Loucy (cell line): ENCODE measurements around the gene ALS2.

Experiments
- EZH2phosphoT487 ChIP-seq: fragments of 200-600 bp; IDR thresholded peaks from 2 replicates; pipeline ENCODE4 v1.6.1; 2018; ENCODE audit warnings: antibody characterized with exemption, mild to moderate bottlenecking, moderate library complexity, borderline replicate concordance
- TF ChIP-seq, protein P1 (sequence below): fragments of 200-600 bp; sonication (generic); conservative IDR thresholded peaks from 2 replicates; pipeline ENCODE4 v1.5.1; 2014; ENCODE audit warnings: mild to moderate bottlenecking, antibody characterized with exemption, low read length

DNA sequence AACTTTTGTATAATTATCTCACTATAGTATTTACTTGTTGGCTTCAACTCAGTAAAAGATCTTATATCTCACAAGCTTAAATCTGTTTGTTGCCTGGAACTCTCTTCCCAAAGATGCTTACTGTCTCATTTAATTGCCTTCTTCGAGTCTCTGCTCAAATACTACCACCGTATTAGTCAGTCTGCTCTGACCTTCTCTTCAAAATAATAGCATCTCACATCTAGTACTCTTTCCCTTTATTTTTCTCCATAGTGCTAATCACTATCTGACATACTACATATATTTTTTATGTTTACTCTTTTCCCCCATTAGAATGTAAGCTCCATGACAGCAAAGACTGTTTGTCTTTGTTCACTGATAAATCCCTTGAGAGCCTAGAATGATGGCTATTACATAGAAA lies 71.7 kb downstream of the ALS2 start:
- TF ChIP-seq, protein P1, sequence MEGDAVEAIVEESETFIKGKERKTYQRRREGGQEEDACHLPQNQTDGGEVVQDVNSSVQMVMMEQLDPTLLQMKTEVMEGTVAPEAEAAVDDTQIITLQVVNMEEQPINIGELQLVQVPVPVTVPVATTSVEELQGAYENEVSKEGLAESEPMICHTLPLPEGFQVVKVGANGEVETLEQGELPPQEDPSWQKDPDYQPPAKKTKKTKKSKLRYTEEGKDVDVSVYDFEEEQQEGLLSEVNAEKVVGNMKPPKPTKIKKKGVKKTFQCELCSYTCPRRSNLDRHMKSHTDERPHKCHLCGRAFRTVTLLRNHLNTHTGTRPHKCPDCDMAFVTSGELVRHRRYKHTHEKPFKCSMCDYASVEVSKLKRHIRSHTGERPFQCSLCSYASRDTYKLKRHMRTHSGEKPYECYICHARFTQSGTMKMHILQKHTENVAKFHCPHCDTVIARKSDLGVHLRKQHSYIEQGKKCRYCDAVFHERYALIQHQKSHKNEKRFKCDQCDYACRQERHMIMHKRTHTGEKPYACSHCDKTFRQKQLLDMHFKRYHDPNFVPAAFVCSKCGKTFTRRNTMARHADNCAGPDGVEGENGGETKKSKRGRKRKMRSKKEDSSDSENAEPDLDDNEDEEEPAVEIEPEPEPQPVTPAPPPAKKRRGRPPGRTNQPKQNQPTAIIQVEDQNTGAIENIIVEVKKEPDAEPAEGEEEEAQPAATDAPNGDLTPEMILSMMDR: no peak
- TF ChIP-seq EZH2phosphoT487: no peak
